ENCODE measurements around the gene VPS45. TPM values are rescaled to one million over a fixed set of nuclear protein-coding genes. Genes with fewer than 3 reads are reported as not detected.

Gene VPS45
- total RNA-seq, 1 experiment from 2014 or later: 28.2 TPM

DNA sequence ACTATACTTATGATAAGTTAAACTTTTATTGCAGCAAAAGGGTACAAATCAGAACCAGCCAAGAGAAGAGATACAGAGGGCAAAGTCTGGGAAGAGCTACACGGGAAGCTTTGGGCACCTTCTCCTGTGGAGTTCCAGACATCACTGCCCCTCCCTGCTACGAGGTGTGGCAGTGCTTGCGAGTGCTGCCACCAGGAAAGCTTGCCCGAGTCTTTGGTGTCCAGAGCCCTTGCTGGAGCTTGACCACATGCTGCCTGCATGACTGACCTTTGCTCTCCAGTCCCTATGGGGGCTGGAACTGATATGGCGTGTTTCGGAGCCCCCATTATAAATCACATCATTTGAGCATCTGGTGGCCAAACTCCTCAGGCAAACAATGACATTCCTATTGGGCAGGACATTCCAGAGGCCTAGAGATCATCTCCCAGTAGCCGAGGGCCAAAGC is 105.6 kb downstream of the VPS45 start (continued):
- TF ChIP-seq, protein P1, sequence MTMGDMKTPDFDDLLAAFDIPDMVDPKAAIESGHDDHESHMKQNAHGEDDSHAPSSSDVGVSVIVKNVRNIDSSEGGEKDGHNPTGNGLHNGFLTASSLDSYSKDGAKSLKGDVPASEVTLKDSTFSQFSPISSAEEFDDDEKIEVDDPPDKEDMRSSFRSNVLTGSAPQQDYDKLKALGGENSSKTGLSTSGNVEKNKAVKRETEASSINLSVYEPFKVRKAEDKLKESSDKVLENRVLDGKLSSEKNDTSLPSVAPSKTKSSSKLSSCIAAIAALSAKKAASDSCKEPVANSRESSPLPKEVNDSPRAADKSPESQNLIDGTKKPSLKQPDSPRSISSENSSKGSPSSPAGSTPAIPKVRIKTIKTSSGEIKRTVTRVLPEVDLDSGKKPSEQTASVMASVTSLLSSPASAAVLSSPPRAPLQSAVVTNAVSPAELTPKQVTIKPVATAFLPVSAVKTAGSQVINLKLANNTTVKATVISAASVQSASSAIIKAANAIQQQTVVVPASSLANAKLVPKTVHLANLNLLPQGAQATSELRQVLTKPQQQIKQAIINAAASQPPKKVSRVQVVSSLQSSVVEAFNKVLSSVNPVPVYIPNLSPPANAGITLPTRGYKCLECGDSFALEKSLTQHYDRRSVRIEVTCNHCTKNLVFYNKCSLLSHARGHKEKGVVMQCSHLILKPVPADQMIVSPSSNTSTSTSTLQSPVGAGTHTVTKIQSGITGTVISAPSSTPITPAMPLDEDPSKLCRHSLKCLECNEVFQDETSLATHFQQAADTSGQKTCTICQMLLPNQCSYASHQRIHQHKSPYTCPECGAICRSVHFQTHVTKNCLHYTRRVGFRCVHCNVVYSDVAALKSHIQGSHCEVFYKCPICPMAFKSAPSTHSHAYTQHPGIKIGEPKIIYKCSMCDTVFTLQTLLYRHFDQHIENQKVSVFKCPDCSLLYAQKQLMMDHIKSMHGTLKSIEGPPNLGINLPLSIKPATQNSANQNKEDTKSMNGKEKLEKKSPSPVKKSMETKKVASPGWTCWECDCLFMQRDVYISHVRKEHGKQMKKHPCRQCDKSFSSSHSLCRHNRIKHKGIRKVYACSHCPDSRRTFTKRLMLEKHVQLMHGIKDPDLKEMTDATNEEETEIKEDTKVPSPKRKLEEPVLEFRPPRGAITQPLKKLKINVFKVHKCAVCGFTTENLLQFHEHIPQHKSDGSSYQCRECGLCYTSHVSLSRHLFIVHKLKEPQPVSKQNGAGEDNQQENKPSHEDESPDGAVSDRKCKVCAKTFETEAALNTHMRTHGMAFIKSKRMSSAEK (CRISPR knock-in tag; IDR thresholded peaks at IDR 0.05; ENCODE audit: borderline replicate concordance): no peak
- no peak for TF ChIP-seq CREB1 (CRISPR knock-in tag; IDR thresholded peaks at IDR 0.05)
- TF ChIP-seq, protein P2, sequence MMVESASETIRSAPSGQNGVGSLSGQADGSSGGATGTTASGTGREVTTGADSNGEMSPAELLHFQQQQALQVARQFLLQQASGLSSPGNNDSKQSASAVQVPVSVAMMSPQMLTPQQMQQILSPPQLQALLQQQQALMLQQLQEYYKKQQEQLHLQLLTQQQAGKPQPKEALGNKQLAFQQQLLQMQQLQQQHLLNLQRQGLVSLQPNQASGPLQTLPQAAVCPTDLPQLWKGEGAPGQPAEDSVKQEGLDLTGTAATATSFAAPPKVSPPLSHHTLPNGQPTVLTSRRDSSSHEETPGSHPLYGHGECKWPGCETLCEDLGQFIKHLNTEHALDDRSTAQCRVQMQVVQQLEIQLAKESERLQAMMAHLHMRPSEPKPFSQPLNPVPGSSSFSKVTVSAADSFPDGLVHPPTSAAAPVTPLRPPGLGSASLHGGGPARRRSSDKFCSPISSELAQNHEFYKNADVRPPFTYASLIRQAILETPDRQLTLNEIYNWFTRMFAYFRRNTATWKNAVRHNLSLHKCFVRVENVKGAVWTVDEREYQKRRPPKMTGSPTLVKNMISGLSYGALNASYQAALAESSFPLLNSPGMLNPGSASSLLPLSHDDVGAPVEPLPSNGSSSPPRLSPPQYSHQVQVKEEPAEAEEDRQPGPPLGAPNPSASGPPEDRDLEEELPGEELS (CRISPR knock-in tag; IDR thresholded peaks at IDR 0.05): no peak

DNA sequence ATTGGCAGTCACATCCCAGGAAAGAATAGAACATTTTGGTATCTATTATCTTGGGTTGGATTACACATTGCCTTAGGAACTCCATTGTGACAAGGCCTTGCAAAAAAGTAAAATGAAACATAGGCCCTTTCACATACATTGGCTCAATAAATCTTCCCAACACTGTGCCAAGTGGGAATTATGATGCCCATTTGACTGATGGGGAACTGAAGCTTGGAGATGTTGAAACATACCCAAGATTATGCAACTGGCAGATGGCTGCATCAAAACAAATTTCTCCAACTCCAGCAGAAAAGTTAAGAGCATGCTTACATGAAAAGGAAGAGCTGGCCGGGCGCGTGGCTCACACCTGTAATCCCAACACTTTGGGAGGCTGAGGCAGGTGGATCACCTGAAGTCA is 109.0 kb downstream of the VPS45 start:
- ATAC-seq: no peak

More for the DNA sequence above, 109.0 kb downstream of the VPS45 start:
- Mint-ChIP-seq H3K9me3 (no peaks in the 10 kb centered on the region), H3K36me3 (no peaks in the 10 kb centered on the region), H3K4me1 (no peaks in the 10 kb centered on the region), H3K27ac (no peak overlapping the region), H3K27me3 (ENCODE audit: low read depth) (no peaks in the 10 kb centered on the region), H3K4me3 (no peak overlapping the region)
- CTCF ChIA-PET: interaction anchor here (0.5 to 3.9 kb wide), 2 partner anchors 11 to 154 kb away, joined by 3 to 15 read pairs; no protein-coding TSS in a partner anchor
- DNase-seq (ENCODE audit: low spot score): no peak
- TF ChIP-seq ZNF416 (CRISPR knock-in tag; IDR thresholded peaks at IDR 0.05): no peak
- no peak for TF ChIP-seq MYBL2 (CRISPR knock-in tag; IDR thresholded peaks at IDR 0.05)
- TF ChIP-seq, protein P3, sequence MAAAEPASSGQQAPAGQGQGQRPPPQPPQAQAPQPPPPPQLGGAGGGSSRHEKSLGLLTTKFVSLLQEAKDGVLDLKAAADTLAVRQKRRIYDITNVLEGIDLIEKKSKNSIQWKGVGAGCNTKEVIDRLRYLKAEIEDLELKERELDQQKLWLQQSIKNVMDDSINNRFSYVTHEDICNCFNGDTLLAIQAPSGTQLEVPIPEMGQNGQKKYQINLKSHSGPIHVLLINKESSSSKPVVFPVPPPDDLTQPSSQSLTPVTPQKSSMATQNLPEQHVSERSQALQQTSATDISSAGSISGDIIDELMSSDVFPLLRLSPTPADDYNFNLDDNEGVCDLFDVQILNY (CRISPR knock-in tag; IDR thresholded peaks at IDR 0.05): no peak
- TF ChIP-seq RELA (CRISPR knock-in tag; IDR thresholded peaks at IDR 0.05; ENCODE audit: borderline replicate concordance): no peak
- TF ChIP-seq, protein P4, sequence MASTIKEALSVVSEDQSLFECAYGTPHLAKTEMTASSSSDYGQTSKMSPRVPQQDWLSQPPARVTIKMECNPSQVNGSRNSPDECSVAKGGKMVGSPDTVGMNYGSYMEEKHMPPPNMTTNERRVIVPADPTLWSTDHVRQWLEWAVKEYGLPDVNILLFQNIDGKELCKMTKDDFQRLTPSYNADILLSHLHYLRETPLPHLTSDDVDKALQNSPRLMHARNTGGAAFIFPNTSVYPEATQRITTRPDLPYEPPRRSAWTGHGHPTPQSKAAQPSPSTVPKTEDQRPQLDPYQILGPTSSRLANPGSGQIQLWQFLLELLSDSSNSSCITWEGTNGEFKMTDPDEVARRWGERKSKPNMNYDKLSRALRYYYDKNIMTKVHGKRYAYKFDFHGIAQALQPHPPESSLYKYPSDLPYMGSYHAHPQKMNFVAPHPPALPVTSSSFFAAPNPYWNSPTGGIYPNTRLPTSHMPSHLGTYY (CRISPR knock-in tag; IDR thresholded peaks at IDR 0.05): no peak
- no peak for TF ChIP-seq ESRRA (CRISPR knock-in tag; IDR thresholded peaks at IDR 0.05; ENCODE audit: borderline replicate concordance)
- TF ChIP-seq KAT7 (CRISPR knock-in tag; IDR thresholded peaks at IDR 0.05; ENCODE audit: borderline replicate concordance): no peak
- TF ChIP-seq, protein P5, sequence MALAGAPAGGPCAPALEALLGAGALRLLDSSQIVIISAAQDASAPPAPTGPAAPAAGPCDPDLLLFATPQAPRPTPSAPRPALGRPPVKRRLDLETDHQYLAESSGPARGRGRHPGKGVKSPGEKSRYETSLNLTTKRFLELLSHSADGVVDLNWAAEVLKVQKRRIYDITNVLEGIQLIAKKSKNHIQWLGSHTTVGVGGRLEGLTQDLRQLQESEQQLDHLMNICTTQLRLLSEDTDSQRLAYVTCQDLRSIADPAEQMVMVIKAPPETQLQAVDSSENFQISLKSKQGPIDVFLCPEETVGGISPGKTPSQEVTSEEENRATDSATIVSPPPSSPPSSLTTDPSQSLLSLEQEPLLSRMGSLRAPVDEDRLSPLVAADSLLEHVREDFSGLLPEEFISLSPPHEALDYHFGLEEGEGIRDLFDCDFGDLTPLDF (CRISPR knock-in tag; IDR thresholded peaks at IDR 0.05): no peak
- TF ChIP-seq, protein P6, sequence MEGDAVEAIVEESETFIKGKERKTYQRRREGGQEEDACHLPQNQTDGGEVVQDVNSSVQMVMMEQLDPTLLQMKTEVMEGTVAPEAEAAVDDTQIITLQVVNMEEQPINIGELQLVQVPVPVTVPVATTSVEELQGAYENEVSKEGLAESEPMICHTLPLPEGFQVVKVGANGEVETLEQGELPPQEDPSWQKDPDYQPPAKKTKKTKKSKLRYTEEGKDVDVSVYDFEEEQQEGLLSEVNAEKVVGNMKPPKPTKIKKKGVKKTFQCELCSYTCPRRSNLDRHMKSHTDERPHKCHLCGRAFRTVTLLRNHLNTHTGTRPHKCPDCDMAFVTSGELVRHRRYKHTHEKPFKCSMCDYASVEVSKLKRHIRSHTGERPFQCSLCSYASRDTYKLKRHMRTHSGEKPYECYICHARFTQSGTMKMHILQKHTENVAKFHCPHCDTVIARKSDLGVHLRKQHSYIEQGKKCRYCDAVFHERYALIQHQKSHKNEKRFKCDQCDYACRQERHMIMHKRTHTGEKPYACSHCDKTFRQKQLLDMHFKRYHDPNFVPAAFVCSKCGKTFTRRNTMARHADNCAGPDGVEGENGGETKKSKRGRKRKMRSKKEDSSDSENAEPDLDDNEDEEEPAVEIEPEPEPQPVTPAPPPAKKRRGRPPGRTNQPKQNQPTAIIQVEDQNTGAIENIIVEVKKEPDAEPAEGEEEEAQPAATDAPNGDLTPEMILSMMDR (IDR thresholded peaks at IDR 0.05): no peak
- TF ChIP-seq GABPB1 (CRISPR knock-in tag; IDR thresholded peaks at IDR 0.05): no peak
- TF ChIP-seq, protein P7, sequence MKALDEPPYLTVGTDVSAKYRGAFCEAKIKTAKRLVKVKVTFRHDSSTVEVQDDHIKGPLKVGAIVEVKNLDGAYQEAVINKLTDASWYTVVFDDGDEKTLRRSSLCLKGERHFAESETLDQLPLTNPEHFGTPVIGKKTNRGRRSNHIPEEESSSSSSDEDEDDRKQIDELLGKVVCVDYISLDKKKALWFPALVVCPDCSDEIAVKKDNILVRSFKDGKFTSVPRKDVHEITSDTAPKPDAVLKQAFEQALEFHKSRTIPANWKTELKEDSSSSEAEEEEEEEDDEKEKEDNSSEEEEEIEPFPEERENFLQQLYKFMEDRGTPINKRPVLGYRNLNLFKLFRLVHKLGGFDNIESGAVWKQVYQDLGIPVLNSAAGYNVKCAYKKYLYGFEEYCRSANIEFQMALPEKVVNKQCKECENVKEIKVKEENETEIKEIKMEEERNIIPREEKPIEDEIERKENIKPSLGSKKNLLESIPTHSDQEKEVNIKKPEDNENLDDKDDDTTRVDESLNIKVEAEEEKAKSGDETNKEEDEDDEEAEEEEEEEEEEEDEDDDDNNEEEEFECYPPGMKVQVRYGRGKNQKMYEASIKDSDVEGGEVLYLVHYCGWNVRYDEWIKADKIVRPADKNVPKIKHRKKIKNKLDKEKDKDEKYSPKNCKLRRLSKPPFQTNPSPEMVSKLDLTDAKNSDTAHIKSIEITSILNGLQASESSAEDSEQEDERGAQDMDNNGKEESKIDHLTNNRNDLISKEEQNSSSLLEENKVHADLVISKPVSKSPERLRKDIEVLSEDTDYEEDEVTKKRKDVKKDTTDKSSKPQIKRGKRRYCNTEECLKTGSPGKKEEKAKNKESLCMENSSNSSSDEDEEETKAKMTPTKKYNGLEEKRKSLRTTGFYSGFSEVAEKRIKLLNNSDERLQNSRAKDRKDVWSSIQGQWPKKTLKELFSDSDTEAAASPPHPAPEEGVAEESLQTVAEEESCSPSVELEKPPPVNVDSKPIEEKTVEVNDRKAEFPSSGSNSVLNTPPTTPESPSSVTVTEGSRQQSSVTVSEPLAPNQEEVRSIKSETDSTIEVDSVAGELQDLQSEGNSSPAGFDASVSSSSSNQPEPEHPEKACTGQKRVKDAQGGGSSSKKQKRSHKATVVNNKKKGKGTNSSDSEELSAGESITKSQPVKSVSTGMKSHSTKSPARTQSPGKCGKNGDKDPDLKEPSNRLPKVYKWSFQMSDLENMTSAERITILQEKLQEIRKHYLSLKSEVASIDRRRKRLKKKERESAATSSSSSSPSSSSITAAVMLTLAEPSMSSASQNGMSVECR (CRISPR knock-in tag; IDR thresholded peaks at IDR 0.05; ENCODE audit: borderline replicate concordance): no peak
- no peak for TF ChIP-seq NFATC4 (CRISPR knock-in tag; IDR thresholded peaks at IDR 0.05)
- no peak for TF ChIP-seq ZNF317 (CRISPR knock-in tag; IDR thresholded peaks at IDR 0.05; ENCODE audit: borderline replicate concordance, low read depth)
- POLR2A ChIA-PET: interaction anchor here (0.6 kb wide), 1 partner anchor 14 kb away, joined by 3 read pairs; no protein-coding TSS in a partner anchor

Data from WTC11 (cell line).